ENCODE measurements around the gene NPM3. TPM values are rescaled to one million over a fixed set of nuclear protein-coding genes. Genes with fewer than 3 reads are reported as not detected.
A peak's percentile ranks its signal among the peaks of the same experiment; 100 is the strongest.
"Not testable (repeated sequence)": the region's sequence is repeated elsewhere in the genome, so short reads cannot be mapped to it uniquely, and the experiment has no call there.

Gene NPM3
- total RNA-seq, 1 donor from 2014 or later = 34.0 TPM

GRCh38 chr10:101793526-101793925, 10.3 kb upstream of the NPM3 start:
- H3K36me3 Mint-ChIP-seq (ENCODE audit: low read depth) = peaks cover 39% of the 10 kb centered on the region
- TF ChIP-seq, protein P1, sequence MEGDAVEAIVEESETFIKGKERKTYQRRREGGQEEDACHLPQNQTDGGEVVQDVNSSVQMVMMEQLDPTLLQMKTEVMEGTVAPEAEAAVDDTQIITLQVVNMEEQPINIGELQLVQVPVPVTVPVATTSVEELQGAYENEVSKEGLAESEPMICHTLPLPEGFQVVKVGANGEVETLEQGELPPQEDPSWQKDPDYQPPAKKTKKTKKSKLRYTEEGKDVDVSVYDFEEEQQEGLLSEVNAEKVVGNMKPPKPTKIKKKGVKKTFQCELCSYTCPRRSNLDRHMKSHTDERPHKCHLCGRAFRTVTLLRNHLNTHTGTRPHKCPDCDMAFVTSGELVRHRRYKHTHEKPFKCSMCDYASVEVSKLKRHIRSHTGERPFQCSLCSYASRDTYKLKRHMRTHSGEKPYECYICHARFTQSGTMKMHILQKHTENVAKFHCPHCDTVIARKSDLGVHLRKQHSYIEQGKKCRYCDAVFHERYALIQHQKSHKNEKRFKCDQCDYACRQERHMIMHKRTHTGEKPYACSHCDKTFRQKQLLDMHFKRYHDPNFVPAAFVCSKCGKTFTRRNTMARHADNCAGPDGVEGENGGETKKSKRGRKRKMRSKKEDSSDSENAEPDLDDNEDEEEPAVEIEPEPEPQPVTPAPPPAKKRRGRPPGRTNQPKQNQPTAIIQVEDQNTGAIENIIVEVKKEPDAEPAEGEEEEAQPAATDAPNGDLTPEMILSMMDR (IDR thresholded peaks at IDR 0.05) = no peak
- H3K27ac Mint-ChIP-seq (ENCODE audit: unreplicated experiment) = no peak overlapping the region
- no peaks in the 10 kb centered on the region for H3K27me3 Mint-ChIP-seq (ENCODE audit: low read depth)
- H3K4me1 Mint-ChIP-seq (ENCODE audit: low read depth) = no peaks in the 10 kb centered on the region
- H3K9me3 Mint-ChIP-seq (ENCODE audit: low read depth) = no peaks in the 10 kb centered on the region
- no peak for DNase-seq (ENCODE audit: low spot score)
- H3K4me3 Mint-ChIP-seq (ENCODE audit: unreplicated experiment) = no peak overlapping the region

DNA sequence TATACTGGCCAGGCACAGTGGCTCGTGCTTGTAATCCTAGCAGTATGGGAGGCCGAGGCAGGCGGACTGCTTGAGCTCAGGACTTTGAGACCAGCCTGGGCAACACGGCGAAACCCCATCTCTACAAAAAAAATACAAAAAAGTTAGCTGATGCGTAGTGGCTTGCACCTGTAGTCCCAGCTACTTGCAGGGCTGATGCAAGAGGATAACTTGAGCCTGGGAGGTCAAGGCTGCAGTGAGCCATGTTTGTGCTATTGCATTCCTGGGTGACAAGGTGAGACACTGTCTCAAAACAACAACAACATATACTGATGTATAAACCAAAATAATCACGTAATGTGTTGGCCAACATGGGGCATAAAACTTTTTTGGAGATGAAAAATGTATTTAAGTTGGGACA, 6.4 kb upstream of the NPM3 start:
- H3K27me3 Mint-ChIP-seq (ENCODE audit: low read depth) = no peaks in the 10 kb centered on the region

GRCh38 chr10:101789231-101789630, 6.0 kb upstream of the NPM3 start:
- H3K9me3 Mint-ChIP-seq (ENCODE audit: low read depth); H3K27ac Mint-ChIP-seq (ENCODE audit: unreplicated experiment); DNase-seq (ENCODE audit: low spot score); H3K4me3 Mint-ChIP-seq (ENCODE audit: unreplicated experiment); H3K27me3 Mint-ChIP-seq (ENCODE audit: low read depth); H3K4me1 Mint-ChIP-seq (ENCODE audit: low read depth): not testable (repeated sequence)
- H3K36me3 Mint-ChIP-seq (ENCODE audit: low read depth) = peaks cover 27% of the 10 kb centered on the region

More for the DNA sequence above, 6.4 kb upstream of the NPM3 start:
- no peak for DNase-seq (ENCODE audit: low spot score)
- Mint-ChIP-seq H3K9me3 (ENCODE audit: low read depth) (no peaks in the 10 kb centered on the region), H3K4me3 (ENCODE audit: unreplicated experiment) (no peak overlapping the region), H3K4me1 (ENCODE audit: low read depth) (peaks cover 4% of the 10 kb centered on the region), H3K27ac (ENCODE audit: unreplicated experiment) (no peak overlapping the region), H3K36me3 (ENCODE audit: low read depth) (peaks cover 31% of the 10 kb centered on the region)
- TF ChIP-seq, protein P1 (IDR thresholded peaks at IDR 0.05) = no peak

- Mint-ChIP-seq H3K27ac (ENCODE audit: unreplicated experiment) (no peak overlapping the region), H3K36me3 (ENCODE audit: low read depth) (peaks cover 16% of the 10 kb centered on the region), H3K4me3 (ENCODE audit: unreplicated experiment) (no peak overlapping the region), H3K9me3 (ENCODE audit: low read depth) (no peaks in the 10 kb centered on the region), H3K4me1 (ENCODE audit: low read depth) (peaks cover 34% of the 10 kb centered on the region), H3K27me3 (ENCODE audit: low read depth) (no peaks in the 10 kb centered on the region)
- DNase-seq (ENCODE audit: low spot score) = no peak
- TF ChIP-seq, protein P1 (IDR thresholded peaks at IDR 0.05) = no peak
Measured at GRCh38 chr10:101785801-101786200, 2.6 kb upstream of the NPM3 start.

DNA sequence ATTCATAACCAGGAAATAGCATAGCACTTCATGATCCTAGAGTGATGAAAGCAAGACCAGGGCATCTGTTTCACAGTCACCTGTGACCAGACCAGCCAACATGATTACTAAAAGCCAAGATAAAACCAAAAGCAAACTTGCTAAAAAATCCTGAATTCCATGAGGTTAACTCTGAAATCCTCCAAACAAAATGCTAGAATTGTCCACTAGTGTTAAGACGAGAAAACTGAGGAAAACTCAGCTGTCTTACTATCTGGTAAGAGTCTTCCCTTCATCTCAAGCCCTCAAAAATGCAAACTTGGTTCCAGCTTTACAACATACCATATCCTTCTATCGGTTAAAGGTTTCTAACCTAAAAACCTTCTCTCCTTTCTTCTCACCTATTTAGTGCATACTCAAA, 1.3 kb upstream of the NPM3 start:
- peaks cover 13% of the 10 kb centered on the region for H3K36me3 Mint-ChIP-seq (ENCODE audit: low read depth)
- TF ChIP-seq, protein P1 (IDR thresholded peaks at IDR 0.05) = no peak
- peaks cover 40% of the 10 kb centered on the region for H3K4me1 Mint-ChIP-seq (ENCODE audit: low read depth)
- peak overlapping the region; percentile 94 for H3K27ac Mint-ChIP-seq (ENCODE audit: unreplicated experiment)
- no peak overlapping the region for H3K4me3 Mint-ChIP-seq (ENCODE audit: unreplicated experiment)
- H3K9me3 Mint-ChIP-seq (ENCODE audit: low read depth) = no peaks in the 10 kb centered on the region
- no peaks in the 10 kb centered on the region for H3K27me3 Mint-ChIP-seq (ENCODE audit: low read depth)
- no peak for DNase-seq (ENCODE audit: low spot score)

- TF ChIP-seq, protein P1 (IDR thresholded peaks at IDR 0.05) = no peak
- Mint-ChIP-seq H3K27ac (ENCODE audit: unreplicated experiment) (peak overlapping the region; percentile 94), H3K4me3 (ENCODE audit: unreplicated experiment) (peak overlapping the region; percentile 98), H3K27me3 (ENCODE audit: low read depth) (peaks cover 5% of the 10 kb centered on the region), H3K36me3 (ENCODE audit: low read depth) (peaks cover 14% of the 10 kb centered on the region), H3K9me3 (ENCODE audit: low read depth) (no peaks in the 10 kb centered on the region), H3K4me1 (ENCODE audit: low read depth) (peaks cover 47% of the 10 kb centered on the region)
- no peak for DNase-seq (ENCODE audit: low spot score)
Measured at GRCh38 chr10:101783736-101784118, 481 bp upstream of the NPM3 start.

Data from chondrocyte (in vitro differentiated cells).